Activated T-helper 1 cell treated with Interleukin-2 at 50 U/mL for 16 hours (primary cell): ENCODE data around the gene PAWR.
"Not testable (repeated sequence)": the region's sequence is repeated elsewhere in the genome, so short reads cannot be mapped to it uniquely, and the experiment has no call there.

Experiments used
- DNase-seq: peaks from one replicate; pipeline ENCODE4 v3.0.0-alpha.2; 2020; ENCODE audit warnings: low read depth

Gene PAWR

DNA sequence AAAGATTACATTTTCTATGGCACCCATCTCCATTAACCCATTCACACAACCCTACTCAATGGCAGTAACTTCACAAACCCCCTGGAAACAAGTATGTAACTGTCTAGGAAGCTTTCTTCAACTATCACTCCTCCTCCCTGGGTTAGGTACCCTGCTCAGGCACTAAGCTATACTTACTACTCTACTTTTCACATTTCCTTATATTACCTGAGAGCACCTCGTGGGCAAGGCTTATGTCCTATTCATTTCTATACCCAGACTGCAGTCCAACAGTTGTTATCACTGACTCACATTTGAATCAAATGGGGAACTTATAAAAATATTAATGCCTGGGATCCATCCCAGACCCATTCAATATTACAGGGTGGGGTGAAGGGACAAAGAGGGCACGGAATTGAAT lies 4.6 kb downstream of the PAWR start:
- DNase-seq: no peak

DNA sequence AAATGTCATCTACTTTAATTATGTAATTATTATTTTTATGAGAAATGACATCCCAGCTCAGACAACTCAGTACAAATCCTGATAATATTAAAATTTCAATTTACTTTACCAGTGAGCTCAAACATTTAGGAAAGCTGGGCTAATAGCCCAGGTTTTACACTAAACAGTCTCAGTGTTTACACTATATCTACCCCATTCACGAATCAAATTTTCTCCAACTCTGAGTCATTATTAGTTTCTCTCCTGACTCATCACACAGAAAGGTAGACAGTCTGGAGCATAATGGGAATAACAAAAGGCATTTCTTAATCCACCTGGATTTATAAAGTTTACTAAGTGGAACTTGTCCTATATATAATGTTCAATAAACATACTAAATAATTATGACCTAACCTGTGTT lies 5.7 kb downstream of the PAWR start:
- no peak for DNase-seq

DNA sequence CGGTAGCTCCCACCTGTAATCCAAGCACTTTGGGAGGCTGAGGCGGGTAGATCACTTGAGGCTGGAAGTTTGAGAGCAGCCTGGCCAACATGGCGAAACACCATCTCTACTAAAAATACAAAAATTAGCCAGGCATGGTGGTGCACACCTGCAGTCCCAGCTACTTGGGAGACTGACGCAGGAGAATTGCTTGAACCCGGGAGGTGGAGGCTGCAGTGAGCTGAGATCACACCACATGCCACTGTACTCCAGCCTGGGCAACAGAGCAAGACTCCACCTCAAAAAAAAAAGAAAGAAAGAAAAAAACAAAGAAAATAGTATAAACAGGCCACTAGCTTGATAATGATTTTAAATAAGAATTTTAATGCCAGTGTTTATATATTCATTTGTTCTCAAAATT lies 6.4 kb downstream of the PAWR start:
- not testable (repeated sequence) for DNase-seq

DNA sequence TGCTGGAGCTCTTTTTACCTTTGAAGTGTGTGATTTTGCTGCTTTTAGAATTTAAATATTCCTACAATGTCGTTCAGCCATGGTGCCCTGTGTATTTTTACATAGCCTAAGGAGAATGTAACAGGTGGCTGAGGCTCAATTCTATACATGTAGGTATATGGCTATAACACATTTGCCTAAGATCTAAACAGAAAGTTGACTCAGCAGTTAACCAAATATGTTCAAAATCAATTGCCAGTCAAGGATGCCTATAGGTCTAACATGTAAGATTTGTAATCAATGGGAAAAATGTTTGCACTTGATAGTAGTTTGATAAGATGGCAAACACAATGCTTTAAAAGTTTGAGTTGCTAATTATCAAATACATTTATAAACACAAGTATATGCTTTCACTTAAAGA lies 8.2 kb downstream of the PAWR start:
- DNase-seq: no peak

DNA sequence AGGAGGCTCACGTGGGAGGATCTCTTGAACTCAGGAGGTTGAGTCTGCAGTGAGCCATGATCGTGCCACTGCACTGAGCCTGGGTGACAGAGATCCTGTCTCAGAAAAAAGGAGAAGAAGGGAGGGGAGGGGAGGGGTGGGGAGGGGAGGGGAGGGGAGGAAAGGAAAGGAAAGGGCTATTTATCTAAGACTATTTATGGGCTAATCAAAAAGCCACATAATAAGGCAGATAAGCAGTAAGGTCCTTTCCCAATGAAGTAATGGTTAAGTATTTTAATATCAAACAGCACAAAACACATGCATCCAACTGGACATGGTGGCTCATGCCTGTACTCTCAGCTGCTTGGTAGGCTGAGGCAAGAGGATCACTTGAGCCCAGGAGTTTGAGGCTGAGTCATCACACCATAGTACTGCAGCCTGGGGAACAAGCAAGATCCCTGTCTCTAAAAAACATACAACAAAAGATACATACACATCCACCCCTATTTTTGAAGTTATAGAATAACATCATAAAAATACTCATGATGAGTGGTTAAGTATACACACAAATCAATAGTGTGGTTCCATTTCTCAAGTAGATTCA lies 9.7 kb downstream of the PAWR start:
- DNase-seq: no peak

DNA sequence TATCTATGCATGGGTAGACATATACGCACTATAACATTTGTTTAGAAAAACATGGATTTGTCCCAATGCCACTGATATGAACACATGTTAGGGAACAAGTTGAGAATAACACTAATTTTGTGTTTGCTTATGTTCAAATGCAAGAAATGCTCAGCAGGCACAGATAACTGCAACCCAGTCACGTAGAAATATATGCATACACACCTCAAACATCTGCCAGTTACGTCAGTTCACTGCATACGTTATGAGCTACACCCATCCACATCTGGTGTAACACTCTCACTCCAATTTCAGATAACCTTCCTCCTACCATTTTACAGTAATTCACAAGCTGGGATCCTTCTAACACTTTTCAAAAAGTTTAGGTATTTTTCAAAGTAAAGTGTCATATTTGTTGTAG lies 10.7 kb downstream of the PAWR start:
- no peak for DNase-seq

DNA sequence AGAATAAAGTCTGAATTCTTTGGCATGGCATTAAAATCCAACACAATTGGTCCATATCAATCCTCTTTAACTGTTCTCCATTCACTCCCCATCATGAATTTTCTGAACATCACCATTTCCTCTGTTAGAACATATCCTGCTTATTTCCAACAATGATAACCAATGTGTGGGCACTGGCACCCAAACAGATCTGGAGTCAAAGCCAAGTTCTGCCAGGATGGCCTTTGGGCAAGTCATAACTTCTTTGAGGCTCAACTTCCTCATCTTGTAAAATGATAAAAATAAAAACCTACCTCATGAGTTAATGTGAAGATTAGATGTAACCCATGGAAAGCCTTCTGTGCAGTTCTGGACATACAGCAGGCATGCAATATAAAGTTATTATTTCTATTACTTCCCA lies 12.5 kb downstream of the PAWR start:
- no peak for DNase-seq

DNA sequence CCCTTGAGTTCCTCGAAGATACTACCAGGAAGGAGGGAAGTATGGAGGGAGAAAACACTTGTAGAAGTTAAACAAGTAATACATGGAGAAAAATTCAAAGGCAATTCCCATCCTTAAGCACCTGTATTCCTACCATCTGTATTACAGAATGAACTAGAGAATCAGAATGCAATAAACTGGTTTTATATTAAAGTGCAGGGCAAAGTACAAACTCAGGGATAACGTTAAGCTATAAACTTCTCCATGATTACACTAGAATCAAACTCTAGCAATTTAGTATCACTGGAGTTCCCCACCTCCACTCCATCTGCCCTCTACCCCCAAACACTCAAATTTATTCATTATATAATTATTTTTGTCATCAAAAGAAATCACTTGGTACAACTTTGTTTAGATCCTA lies 13.1 kb downstream of the PAWR start:
- DNase-seq: no peak

DNA sequence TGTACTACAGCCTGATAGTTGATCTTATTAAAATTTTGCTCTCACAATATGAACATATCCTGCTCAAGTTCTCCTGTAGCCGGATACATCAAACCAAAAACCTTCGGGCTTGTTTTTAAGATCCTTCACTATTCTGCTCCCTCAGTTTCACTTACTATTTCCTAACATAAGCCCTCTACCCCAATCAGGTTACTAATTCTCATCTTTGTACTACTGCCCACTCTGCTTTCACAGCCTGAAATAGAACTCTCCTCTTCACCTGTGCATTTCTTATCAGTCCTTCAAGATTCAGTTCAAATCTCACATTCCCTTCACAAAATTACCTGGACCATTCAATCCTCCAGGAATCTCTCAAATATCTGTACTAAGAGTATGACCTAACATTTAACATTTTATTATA lies 14.2 kb downstream of the PAWR start:
- no peak for DNase-seq

DNA sequence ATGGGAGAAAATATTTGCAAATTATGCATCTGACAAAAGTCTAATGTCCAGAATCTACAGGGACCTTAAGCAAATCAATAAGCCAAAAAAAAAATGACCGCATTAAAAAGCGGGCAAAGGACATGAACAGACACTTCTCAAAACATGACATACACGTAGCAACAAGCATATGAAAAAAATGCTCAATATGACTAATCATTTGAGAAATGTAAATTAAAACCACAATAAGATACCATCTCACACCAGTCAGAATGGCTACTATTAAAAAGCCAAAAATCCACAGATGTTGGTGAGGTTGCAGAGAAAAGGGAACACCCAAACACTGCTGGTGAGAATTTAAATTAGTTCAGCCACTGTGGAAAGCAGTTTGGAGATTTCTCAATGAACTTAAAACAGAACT lies 16.1 kb downstream of the PAWR start:
- no peak for DNase-seq

DNA sequence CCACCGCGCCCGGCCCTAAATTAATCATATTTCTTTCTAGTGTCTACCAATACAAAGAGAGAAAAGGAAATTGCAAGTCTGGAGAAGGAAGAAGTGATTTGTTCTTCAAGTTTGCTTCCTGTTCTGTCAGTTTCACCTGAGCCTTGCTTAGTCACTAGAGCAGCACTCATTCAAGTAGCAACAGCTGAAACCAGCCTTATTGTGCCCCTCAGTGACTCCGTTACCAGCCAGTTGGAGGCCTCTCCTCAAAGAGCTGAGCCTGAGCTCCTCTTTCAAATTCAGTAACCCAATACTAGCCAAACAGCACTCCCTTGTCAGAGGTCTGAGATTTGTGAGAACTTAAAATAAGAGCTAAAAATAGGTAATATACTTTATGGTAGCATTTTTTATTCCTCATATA lies 17.4 kb downstream of the PAWR start:
- no peak for DNase-seq

DNA sequence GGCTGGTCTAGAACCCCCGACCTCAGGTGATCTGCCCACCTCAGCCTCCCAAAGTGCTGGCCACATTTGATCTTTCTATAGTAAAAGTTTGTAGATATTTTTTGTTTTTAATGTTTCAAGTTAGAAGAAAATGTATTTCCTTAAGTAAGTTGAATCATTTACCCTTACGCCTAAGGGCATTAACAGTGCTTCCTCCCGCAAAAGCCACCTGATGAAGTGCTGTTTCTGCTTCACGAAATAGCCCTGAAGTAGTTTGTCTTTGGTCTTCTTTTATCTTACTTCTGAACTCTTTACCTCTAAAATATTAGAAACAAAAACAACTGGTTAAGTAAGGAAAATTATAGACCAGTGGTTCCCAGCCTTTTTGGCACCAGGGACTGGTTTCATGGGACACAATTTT lies 22.7 kb downstream of the PAWR start:
- DNase-seq: no peak

DNA sequence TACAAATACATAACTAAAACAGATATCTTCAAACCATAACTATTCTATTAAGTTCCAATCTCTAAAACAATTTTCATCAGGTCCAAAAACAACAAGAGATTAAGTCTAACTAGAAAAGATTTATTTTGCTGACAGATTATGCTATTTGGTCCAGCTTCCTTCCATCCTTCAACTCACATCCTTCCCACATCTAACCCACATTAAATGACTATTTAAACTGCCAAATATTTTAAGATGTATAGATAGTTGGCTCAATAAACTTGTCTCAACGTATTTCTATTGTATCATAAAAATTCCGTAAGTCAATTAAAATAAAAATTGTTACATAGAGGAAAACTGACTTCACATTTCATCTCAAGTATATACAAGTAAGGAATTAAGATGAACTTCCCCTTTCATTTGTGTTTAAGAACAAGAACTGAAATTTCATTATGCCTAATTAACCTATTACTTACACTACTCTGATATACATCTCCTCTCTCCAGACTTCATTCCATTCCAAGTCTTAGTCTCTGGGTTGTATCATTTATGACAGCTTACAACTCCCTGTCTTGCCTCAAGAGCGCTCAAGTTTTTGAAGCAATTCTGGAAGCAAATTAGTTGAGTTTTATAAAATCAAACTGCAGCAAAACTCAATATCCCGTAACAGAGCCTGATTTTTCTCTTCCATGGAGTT lies 25.4 kb downstream of the PAWR start:
- DNase-seq: no peak

DNA sequence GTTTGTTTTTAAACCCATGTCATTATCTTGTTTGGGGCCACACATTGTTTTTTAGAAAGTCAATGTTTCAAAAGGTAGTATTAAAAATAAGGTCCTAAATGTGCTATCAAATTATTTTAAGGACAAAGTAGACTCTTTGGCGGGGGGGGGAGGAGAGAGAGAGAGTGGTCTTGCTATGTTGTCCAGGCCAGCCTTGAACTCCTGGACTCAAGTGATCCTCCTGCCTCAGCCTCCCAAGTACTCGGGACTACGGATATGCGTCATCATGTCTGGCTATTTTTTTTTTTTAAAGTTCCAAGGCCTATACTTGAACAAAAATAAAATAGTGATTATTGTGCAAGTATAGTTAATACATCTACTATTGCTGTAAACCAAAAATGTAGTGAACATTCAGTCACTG lies 26.2 kb downstream of the PAWR start:
- DNase-seq: no peak

DNA sequence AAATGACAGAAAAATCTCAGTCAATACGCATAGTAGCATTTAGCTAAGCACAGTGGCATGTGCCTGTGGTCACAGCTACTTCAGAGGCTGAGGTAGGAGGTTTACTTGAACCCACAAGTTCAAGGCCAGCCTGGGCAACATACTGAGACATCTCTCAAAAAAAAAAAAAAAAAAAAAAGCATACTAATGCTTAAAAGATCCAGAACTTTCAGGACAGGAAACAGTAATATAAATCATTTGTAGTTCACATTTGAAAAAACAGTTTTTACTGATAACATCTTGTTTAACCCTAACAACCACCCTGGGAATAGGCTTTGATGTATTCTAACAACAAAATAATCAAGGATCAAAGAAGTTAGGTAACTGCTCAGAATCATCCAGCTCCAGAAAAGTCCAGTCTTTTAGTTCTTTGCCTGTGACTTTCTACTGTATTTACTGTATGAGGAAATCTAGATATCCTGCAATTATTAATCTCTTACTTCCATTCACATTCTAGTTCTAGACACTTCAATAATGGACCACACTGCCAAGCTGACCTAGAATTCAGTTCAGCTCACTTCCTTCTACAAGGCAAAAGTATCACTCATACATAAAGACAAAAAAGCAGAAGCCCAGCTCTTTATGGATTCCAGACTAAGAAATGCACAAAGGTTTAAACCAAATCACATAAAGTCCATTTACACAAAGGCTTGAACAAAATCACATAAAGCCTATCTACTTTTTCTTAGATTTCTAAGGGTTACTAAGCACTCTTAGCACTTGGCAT lies 28.5 kb downstream of the PAWR start:
- DNase-seq: no peak

DNA sequence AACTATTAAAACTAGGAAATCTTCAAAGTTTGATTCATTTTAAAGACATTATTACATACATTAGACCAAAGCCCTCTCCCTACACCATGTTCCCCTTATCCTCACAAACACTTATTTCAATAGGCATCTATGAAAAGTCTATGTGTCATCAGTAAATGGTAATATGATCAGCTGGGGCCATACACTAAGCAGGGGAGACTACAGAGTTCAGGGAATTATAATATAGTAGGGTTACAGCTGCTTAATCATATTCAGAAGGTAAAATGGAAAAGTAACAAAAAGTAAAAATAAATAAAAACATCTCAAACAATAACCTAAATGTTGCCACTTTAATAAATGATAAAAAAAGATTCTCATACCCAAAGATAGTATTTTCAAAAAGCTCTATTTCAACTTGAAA lies 29.1 kb downstream of the PAWR start:
- no peak for DNase-seq

DNA sequence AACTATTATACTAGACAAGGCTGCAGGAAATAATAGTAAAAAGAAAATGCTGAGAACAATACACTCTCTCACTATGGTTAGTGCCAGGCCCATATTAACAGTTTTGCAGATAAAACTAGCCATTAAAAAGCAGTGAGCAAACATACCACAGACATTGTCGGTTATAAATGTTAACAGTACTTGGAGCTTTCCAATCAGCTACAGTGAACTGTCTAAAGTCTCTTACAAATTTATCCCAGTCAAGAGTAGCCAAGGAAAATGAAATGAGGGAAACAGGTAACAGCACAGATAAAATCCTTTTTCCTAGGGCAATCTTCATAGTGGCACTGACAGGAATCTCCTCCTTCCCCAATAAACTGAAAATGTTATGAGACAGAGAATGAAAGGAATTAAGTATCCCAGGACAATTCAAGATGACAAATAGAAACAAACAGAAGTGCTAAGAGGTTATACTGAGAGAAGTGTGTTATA lies 30.8 kb downstream of the PAWR start:
- DNase-seq: no peak

DNA sequence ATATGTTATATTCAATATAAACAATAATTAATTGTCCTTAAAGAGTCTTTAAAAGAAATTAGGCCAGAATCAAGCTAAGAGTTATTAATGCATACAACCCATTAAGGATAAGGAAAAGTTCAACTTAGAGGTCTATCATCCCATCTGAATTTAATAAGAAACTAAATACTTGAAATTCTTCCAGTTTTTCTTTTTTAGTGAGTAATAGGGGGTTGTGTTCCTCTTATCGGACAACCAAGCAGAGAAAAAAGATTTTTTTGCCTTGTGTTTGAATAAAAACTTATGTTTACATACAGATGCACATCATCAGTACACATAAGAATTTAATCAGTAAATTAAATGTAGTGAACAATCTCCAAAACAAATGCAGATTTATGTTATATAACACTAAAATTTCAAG lies 32.5 kb downstream of the PAWR start:
- no peak for DNase-seq

DNA sequence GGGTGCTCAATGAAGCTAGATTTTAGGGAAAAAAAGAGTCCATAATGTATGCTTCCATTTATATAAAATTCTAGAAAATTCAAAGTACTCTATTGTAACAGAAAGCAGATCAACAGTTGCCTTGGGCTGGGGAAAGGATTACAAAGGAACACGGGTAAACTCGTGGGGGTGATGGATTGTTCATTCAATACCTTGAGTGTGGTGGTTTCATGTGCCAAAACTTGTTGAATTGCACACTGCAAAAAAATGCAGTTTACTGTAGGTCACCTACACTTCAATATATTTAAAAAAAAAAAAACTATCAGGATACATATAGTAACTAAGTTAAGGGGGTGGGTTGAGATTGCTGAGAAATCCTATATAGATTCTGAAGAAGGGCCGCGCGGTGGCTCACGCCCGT lies 33.6 kb downstream of the PAWR start:
- no peak for DNase-seq

DNA sequence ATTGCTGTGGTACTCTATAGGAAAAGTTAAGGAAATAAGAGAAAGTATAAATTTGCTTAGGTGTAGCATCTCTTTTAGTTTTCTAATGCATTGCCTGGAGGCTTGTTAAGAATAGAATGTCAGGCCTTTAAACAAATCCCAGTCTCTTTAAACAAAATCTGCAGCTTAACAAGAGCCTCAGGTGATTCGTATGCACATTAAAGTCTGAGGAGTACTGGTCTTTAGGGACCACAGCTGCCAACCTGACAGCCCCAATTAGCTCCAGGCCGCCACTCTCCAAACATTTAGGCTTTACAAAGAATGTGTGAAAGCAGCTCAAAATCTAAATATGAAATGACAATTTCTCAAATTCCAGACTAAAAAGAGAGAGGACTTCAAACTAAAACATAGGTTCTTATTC lies 35.7 kb downstream of the PAWR start:
- no peak for DNase-seq

DNA sequence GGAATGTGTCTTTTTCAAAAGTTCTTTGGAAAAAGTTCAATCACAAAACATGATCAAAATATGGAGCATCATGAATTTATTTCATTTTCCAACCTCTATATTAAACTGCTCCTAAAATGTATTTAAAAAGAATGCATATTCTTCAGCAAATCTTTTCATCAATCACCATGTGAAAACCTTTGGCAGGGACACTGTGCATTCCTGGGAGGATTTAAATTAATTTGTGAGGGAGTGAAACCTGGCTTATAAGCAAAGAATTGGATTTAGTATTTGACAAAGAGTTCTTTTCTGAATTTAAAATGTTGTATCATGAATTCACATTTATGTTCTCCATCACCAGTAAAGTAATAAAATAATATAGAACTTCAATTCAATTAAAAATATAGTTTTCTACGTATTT lies 38.2 kb downstream of the PAWR start:
- DNase-seq: no peak

DNA sequence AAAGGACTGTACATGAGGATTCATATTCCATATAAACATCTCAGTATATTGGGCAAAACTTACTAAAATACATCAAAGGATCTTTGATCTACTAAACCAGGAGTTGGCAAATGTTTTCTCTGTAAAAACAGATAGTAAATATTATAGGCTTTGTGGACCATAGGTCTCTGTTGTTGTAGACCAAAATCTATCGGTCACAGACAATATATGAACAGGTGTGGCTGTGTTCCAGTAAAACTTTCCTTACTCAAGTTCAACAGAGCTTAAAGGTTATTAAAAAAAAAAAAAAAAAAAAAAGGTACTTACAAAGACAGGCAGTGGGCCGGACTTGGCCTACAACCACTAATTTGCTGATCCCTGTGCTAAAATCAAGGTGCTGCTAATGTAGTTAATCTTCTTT lies 40.3 kb downstream of the PAWR start:
- DNase-seq: no peak

DNA sequence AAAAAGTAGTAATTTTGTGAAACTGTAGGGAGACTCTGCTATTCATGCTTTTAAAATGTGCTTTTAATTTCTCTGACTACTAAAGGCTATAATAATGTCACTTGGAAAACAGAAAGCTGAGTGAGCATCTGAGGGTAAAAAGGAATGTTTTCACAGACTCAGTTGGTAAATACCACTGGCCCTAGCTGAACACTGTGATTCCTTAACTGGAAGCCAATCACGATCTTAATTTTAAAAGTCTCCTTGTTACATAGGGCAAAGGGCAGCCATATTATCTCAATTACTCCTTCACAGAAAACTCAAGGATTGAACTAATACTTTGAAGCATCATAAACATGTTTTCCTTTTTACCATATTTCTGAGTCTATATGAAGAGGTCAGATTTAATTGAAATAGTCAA lies 41.9 kb downstream of the PAWR start:
- no peak for DNase-seq

DNA sequence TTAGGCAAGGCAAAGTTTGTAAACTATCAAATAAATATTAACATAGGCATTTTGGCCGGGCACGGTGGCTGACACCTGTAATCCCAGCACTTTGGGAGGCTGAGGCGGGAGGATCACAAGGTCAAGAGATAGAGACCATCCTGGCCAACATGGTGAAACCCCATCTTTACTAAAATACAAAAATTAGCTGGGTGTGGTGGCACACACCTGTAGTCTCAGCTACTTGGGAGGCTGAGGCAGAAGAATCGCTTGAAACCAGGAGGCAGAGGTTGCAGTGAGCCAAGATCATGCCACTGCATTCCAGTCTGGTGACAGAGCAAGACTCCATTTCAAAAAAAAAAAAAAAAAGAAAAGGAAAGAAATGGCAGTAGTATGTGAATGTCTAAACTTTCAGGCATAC lies 43.9 kb downstream of the PAWR start:
- DNase-seq: not testable (repeated sequence)
